Lower leg skin (tissue), 3 donors: ENCODE results near the gene UBE2G1.

ENCODE experiments used
- POLR2A ChIP-seq, 2 donors: fragments of 450-650 bp; IDR thresholded peaks; one replicate each; pipeline ENCODE4 v1.6.1; 2016 to 2017; ENCODE audit warnings: antibody characterized with exemption in 2 of 2, mild to moderate bottlenecking in 1 of 2, moderate library complexity in 1 of 2
- TF ChIP-seq, protein P1 (sequence below), 3 donors: fragments of 450-650 bp; IDR thresholded peaks; one replicate each; pipeline ENCODE4 v1.5.1; 2016; ENCODE audit warnings: antibody characterized with exemption in 3 of 3, mild to moderate bottlenecking in 3 of 3, moderate library complexity in 2 of 3

DNA sequence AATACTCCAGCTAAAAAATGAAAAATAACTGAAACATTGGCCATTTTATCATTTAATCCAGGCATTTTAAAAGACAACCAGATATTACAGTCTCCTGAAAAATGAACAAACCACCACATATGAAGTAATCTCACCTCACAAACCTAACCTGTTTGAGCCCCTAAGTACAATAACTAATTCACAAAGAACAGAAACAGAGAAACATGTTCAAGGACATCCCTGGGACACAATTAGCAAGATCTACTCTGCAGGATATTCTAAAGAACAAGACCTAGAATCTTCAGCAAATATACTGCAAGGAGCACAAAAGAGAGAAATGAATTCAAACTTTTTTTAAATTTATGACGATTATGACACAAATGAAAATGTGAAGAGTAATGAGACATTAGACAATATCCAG lies 51.9 kb downstream of the UBE2G1 start:
- TF ChIP-seq, protein P1, sequence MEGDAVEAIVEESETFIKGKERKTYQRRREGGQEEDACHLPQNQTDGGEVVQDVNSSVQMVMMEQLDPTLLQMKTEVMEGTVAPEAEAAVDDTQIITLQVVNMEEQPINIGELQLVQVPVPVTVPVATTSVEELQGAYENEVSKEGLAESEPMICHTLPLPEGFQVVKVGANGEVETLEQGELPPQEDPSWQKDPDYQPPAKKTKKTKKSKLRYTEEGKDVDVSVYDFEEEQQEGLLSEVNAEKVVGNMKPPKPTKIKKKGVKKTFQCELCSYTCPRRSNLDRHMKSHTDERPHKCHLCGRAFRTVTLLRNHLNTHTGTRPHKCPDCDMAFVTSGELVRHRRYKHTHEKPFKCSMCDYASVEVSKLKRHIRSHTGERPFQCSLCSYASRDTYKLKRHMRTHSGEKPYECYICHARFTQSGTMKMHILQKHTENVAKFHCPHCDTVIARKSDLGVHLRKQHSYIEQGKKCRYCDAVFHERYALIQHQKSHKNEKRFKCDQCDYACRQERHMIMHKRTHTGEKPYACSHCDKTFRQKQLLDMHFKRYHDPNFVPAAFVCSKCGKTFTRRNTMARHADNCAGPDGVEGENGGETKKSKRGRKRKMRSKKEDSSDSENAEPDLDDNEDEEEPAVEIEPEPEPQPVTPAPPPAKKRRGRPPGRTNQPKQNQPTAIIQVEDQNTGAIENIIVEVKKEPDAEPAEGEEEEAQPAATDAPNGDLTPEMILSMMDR (IDR thresholded peaks at IDR 0.05): no peak
- TF ChIP-seq POLR2A (IDR thresholded peaks at IDR 0.05): no peak
